Esophagus squamous epithelium (tissue), 4 donors: ENCODE results near the gene TBATA.

Source experiments
- POLR2A ChIP-seq, 4 donors: fragments of 450-650 bp; IDR thresholded peaks; one replicate each; pipeline ENCODE4 v1.6.1; 2017; ENCODE audit warnings: antibody characterized with exemption in 4 of 4, mild to moderate bottlenecking in 4 of 4, moderate library complexity in 3 of 4
- TF ChIP-seq, protein P1 (sequence below), 6 experiments: fragments of 450-650 bp in 4 of 6; fragments of 200-600 bp in 2 of 6; sonication (generic) in 2 of 6; IDR thresholded peaks; one replicate each; pipeline ENCODE4 v1.5.1; 2016 to 2019; ENCODE audit warnings: antibody characterized with exemption in 6 of 6, mild to moderate bottlenecking in 4 of 6, moderate library complexity in 4 of 6

DNA sequence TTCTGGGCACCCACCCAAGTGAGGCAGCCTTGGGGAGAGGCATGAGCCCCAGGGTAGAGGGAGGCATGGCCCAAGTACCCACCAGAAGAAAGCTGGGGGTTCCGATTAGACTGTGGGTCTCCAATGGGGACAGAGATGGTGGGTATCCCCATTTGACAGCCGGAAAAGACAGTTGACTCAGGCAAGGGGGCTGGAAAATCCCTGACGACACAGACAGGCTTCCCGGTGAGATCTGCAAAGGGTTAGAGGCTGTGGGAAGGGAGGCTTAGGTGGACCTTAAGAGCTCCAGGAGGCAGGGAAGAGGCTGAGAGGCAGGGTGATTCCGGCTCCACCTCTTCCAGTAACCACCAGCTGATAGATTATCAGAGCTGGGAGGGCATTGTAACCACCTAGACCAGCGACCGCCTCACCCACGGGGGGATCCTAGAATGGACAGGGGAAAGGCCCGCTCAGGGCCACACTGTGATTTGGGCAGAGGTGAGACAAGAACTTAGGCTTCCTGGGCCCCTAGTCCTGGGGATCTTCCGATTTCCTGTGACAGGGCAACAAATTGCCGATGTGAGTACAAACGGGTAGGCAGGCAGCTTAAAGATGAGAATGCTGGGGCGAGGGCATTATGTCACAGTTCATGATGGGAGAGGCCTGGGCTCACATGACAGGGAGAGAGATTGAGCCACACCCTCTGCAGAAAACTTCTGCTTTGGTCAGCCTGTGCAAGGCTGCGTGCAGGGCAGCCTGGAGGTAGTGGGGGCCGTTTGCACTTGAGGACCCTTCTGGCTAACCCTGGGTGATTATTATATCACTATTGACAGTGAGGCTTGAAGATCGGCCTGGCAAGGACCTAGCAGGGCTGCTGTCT lies 5.4 kb downstream of the TBATA start:
- TF ChIP-seq, protein P1, sequence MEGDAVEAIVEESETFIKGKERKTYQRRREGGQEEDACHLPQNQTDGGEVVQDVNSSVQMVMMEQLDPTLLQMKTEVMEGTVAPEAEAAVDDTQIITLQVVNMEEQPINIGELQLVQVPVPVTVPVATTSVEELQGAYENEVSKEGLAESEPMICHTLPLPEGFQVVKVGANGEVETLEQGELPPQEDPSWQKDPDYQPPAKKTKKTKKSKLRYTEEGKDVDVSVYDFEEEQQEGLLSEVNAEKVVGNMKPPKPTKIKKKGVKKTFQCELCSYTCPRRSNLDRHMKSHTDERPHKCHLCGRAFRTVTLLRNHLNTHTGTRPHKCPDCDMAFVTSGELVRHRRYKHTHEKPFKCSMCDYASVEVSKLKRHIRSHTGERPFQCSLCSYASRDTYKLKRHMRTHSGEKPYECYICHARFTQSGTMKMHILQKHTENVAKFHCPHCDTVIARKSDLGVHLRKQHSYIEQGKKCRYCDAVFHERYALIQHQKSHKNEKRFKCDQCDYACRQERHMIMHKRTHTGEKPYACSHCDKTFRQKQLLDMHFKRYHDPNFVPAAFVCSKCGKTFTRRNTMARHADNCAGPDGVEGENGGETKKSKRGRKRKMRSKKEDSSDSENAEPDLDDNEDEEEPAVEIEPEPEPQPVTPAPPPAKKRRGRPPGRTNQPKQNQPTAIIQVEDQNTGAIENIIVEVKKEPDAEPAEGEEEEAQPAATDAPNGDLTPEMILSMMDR (IDR thresholded peaks at IDR 0.05): no peak
- TF ChIP-seq POLR2A (IDR thresholded peaks at IDR 0.05): no peak
